GM19397 (cell line): Measurements from ENCODE around the gene USP47.

ENCODE experiments used
- ATAC-seq: cut with Tn5 transposase; IDR thresholded peaks from one replicate; pipeline ENCODE4 v1.9.1; 2021; ENCODE audit warnings: mild to moderate bottlenecking, moderate library complexity; ENCODE audit not compliant: unreplicated experiment

Gene USP47

DNA sequence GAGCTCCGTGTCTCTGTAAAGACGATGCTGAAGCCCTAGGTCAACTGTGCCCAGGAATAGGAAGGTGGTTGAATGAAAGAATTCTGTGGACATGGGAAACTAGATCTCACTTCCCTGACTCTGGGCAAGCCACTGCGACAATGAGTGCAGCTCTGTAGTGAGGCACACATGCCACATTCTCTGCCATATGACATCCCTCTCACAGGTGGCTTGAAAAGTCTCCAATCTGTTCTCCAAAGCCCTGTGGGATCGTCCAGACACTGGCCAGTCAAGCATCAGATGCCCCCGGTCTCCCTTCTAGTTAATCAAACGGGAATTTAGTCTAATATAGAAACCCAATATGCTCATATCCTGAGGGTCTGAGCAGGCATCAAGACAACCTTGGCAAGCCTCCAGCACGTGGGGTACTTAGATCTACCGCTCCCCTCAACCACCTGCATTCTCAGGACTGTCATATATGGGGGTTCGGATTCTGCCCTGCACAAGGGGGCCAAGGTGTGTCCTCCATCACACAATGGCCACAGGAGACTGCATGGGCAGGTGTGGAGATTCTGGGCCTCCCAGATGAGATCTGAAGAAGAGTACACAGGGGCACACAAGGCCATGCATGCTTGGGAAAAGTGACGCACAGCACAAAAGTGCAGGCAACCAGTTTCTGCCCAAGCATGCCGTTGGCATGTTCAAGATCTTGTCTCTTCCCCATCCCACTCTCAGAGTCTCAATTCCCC, 154.7 kb downstream of the USP47 start:
- no peak for ATAC-seq

- ATAC-seq, result no peak
Measured at GRCh38 chr11:11997049-11997322, 155.2 kb downstream of the USP47 start.

DNA sequence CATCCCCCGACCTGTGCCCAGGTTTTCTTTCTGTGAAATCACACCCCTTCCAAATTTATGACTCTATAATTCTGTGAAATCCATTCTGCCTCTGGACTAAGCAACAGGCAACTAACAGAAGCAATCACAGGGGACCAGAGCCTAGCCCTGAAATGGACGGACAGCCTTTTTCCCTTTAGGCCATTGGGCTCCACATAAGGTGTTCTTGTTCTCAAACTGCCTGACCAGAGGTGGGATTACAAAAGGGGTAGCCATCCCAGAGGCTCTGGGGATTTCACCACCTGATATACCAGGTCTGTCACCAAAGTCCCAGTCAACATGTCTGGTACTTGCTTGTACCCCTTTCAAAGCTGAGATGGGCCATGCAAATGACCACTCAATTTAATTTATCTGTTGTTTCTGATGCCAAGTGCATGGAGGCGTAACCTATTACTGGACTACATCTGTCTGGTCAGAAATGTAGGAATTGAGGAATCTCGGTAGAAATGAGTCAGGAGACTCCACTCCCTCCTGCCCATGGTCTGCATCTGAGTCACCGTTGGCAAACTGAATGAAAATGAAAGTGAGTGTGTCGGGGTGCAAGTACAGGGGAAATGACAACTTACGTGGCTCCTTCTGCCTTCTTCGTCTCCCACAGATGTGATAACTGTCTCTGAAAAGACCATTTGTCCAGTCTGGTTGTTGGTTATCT, 156.5 kb downstream of the USP47 start:
- ATAC-seq, result no peak

DNA sequence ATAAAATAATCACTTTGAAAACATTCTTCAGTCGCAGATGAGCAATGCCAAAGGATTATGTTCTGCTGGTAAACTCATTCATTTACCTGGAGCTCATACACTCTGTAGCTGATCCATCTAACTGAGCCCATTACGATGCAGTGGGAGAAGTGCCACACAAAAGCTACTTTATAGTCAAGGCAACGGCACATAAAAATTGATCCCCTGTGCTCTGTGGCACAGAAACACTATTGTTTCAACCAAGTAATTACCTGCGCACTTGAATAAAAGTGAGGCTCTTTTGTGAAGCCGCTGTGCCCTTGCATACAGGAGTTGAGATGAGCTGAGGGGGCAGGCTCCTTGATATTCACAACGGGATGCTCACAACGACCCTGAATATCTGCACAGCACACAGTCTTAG, 159.4 kb downstream of the USP47 start:
- ATAC-seq, result no peak

- no peak for ATAC-seq
Measured at GRCh38 chr11:12003336-12003735, 161.6 kb downstream of the USP47 start.

- ATAC-seq, result no peak
Measured at GRCh38 chr11:12003815-12004214, 162.0 kb downstream of the USP47 start.

DNA sequence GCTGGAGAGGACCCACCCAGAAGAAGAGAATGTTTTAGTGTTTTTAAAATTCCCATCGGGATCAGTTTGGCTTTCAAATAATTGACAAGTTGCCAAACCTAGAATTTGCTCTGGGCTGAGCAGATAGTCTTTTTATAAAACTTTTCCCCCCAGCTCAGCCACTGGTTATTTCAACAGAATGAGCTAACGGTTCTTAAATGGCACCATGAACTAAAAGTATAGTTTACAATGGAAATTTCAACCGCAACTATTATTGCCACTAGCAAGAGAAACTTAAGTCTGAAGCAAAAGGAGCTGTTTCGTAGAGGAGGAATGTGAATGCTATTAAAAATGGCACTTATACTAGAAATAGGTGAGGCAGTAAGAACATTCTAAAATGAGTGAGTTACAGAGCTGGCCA, 163.3 kb downstream of the USP47 start:
- ATAC-seq, result no peak

DNA sequence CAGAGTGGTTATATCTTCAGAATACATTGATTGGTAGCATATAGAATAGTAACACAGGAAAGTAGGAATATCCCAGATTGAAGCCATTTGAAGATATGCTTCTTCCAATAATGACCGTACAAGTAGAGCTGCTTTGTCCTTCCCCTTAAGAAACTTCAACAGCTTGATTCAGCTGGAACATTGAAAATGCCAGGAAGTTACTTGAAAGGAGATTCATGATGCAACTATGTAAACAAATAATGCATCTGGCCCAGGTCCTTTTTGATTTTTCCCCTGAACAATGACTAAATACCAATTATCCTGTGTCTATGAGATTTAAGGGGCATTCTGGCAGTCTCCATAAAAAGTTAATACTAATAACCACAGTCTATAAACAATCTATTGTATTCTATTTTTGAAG, 163.7 kb downstream of the USP47 start:
- ATAC-seq, result no peak

GRCh38 chr11:12006552-12007229, 164.9 kb downstream of the USP47 start:
- no peak for ATAC-seq

GRCh38 chr11:12007230-12007593, 165.4 kb downstream of the USP47 start:
- no peak for ATAC-seq

DNA sequence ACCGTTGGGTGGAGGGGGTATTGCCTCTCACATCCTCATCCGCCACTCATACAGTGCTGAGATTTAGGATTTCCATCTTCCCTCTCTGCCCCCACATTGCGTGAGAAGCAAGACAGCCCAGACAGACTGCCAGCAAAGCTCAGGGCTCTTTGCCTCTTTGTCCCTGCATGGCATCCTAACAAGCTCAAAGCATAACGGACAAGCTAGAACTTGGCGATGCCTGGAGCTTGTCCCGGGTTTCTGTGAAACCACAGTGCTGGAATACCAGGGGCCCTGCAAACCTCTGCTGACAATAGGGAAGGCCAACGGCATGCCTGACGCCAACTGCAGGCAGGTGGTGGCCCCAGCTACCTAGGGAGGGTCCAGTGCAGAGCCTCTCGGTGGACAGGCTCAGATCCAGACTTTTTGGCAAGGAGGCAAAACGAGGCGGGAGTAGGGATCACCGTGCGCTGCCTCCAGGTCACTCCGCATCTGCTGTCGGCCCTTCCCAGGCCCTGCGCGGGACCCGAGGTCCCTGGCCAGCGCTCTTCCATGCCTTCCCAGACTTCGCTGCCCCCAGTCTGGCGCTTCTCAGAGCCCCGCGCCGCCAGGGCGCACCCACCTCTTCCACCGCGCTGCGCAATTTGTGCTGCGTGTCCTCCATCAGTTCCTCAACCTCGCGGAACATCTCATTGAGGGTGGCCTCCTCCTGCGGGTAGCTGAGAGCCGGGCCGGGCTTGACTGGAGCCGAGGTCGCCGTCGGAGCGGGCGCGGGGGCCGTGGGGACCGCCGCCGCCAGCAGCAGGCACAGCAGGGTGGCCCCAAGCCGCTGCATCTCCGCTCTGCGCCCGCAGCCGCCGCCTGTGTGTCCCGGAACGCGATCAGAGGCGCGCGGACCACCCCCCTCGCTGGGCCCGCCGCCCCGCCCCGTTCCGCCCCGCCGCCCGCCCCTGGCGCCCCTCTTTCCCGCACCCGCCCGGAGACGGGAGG, 166.3 kb downstream of the USP47 start, which contains the start of gene DKK3:
TSS of gene DKK3 (minus strand) at position 858 of the 969 bp plus-strand sequence. CDS start at position 814, 44 bp downstream.
- ATAC-seq, result no peak
